ENCODE data around the gene EFCAB6.

The EFCAB6 gene

DNA sequence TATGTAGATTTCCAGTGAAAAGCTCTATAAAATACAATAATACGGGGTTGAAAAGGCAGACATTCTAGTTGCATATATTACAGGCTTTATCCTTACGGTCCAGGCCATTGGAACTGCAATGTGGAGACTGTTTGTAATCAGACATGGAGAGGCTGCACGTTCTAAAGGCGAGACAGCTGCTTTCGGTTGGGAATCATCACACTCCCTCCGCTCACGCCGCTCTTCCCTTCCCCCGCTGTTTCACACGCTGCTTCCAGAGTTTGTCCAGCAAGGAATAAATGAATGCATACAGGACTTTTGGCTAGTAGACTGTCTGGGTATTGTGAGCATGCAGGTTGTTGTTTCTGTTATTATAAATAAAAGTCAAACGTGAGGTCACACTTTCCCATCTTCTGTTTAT, 13.5 kb upstream of the EFCAB6 start:
- Histone ChIP-seq H4K20me1 (ENCODE audit: insufficient read depth, low read length) (0 out of 2 replicates have a peak, but pooled peaks cover 9% of the 10 kb centered on the region), H3K27ac (ENCODE audit: low read length) (no peak overlapping the region), H2AFZ (ENCODE audit: low read depth, low read length) (no peak overlapping the region), H3K27me3 (ENCODE audit: insufficient read depth, low read length, poor library complexity) (no peaks in the 10 kb centered on the region), H3K79me2 (ENCODE audit: insufficient read depth, low read length) (no peaks in the 10 kb centered on the region), H3K9ac (ENCODE audit: low read depth, low read length) (no peak overlapping the region), H3K4me3 (ENCODE audit: low read depth in 1 of 2, low read length in 2 of 2) (no peak overlapping the region), H3K4me2 (ENCODE audit: insufficient read depth, low read length) (no peak overlapping the region), H3K4me1 (ENCODE audit: insufficient read depth, low read length) (no peaks in the 10 kb centered on the region), H3K9me3 (ENCODE audit: insufficient read depth, low read length, severe bottlenecking) (no peaks in the 10 kb centered on the region), H3K36me3 (ENCODE audit: insufficient read depth, low read length) (no peaks in the 10 kb centered on the region)
- TF ChIP-seq, protein P1, sequence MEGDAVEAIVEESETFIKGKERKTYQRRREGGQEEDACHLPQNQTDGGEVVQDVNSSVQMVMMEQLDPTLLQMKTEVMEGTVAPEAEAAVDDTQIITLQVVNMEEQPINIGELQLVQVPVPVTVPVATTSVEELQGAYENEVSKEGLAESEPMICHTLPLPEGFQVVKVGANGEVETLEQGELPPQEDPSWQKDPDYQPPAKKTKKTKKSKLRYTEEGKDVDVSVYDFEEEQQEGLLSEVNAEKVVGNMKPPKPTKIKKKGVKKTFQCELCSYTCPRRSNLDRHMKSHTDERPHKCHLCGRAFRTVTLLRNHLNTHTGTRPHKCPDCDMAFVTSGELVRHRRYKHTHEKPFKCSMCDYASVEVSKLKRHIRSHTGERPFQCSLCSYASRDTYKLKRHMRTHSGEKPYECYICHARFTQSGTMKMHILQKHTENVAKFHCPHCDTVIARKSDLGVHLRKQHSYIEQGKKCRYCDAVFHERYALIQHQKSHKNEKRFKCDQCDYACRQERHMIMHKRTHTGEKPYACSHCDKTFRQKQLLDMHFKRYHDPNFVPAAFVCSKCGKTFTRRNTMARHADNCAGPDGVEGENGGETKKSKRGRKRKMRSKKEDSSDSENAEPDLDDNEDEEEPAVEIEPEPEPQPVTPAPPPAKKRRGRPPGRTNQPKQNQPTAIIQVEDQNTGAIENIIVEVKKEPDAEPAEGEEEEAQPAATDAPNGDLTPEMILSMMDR (IDR thresholded peaks at IDR 0.05; ENCODE audit: borderline replicate concordance, extremely low read depth, low read length, poor library complexity, severe bottlenecking), result no peak
- no peak for TF ChIP-seq EZH2 (IDR thresholded peaks at IDR 0.05; ENCODE audit: borderline replicate concordance, low read depth, low read length, severe bottlenecking)
- ATAC-seq (ENCODE audit: insufficient read depth, low read depth) (no peak), DNase-seq (no peak)

DNA sequence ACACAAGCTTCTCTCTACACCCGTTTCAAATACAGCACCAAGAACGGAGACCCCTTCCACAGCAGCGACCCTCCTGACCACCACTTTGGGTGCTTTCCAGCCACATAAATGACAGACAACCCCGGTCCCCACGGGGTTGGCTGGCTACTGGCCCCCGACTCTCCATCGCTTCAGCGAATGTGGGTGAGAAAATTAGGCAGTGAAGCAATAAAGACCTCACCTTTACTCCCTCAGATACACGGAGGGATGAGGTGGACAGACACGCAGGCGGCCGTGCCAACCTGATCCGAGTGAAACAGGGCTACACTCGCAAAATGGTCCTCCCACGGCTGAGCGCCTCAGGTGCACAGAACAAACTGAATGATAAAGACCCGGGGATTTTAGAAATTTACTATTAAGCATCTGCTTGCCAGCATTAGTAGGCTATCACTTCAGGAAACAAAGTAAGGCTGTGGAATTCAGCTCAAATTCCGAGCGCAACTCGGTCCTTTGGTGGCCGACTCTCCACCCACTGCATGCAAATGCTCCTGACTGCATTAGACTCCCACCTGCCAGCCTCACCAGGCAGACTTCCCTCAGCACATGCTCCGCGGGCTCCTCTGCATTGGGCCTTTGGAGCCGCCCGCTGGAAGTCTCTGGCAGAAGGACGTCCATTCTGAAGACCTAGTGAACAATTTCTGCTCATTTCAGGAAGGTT, 12.8 kb upstream of the EFCAB6 start:
- Histone ChIP-seq H3K4me1 (ENCODE audit: insufficient read depth, low read length) (no peaks in the 10 kb centered on the region), H3K79me2 (ENCODE audit: insufficient read depth, low read length) (no peaks in the 10 kb centered on the region), H3K9ac (ENCODE audit: low read depth, low read length) (no peak overlapping the region), H3K36me3 (ENCODE audit: insufficient read depth, low read length) (no peaks in the 10 kb centered on the region), H3K4me3 (ENCODE audit: low read depth in 1 of 2, low read length in 2 of 2) (no peak overlapping the region), H3K27me3 (ENCODE audit: insufficient read depth, low read length, poor library complexity) (no peaks in the 10 kb centered on the region), H4K20me1 (ENCODE audit: insufficient read depth, low read length) (0 out of 2 replicates have a peak, but pooled peaks cover 9% of the 10 kb centered on the region), H3K27ac (ENCODE audit: low read length) (no peak overlapping the region), H2AFZ (ENCODE audit: low read depth, low read length) (no peak overlapping the region), H3K4me2 (ENCODE audit: insufficient read depth, low read length) (no peak overlapping the region), H3K9me3 (ENCODE audit: insufficient read depth, low read length, severe bottlenecking) (no peaks in the 10 kb centered on the region)
- no peak for DNase-seq
- no peak for ATAC-seq (ENCODE audit: insufficient read depth, low read depth)
- TF ChIP-seq EZH2 (IDR thresholded peaks at IDR 0.05; ENCODE audit: borderline replicate concordance, low read depth, low read length, severe bottlenecking), result no peak
- TF ChIP-seq, protein P1 (IDR thresholded peaks at IDR 0.05; ENCODE audit: borderline replicate concordance, extremely low read depth, low read length, poor library complexity, severe bottlenecking), result no peak

DNA sequence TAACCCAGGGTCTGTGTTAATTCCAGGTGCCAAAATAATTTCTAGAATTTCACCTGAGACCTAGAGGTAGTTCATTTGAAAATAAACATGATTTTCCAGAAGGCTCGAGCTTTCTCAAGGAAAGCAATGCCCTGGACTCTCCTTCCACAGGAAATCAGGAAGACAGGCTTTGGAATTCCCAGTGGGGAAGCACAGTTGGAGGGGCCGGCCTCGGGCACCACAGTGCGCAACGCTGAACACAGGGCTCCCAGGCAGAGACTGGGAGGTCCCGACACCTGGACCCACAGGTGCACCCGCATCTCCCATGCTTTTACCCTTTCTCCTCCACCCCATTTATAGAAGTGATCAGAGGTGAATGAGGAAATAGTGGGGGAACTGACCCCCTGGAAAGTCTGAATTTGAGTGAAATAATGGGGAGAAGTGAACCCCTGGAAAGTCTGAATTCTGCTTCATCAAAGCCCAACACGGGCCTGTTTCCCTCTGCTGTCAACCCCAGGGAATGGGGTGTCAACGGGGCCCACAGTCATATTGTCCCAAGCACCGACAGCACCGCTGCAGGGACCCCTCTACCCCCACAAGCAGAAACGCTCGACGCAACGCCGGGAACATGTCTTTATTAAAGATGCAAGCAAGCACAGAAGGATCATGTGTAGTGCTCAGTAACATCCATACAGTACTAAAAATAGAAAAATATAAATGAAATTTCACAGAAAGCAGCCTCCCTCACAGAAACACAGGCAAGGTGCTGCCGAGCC, 12.0 kb upstream of the EFCAB6 start:
- TF ChIP-seq, protein P1 (IDR thresholded peaks at IDR 0.05; ENCODE audit: borderline replicate concordance, extremely low read depth, low read length, poor library complexity, severe bottlenecking), result no peak
- no peak for TF ChIP-seq EZH2 (IDR thresholded peaks at IDR 0.05; ENCODE audit: borderline replicate concordance, low read depth, low read length, severe bottlenecking)
- Histone ChIP-seq H4K20me1 (ENCODE audit: insufficient read depth, low read length) (0 out of 2 replicates have a peak, but pooled peaks cover 9% of the 10 kb centered on the region), H3K79me2 (ENCODE audit: insufficient read depth, low read length) (no peaks in the 10 kb centered on the region), H3K9ac (ENCODE audit: low read depth, low read length) (no peak overlapping the region), H3K4me1 (ENCODE audit: insufficient read depth, low read length) (no peaks in the 10 kb centered on the region), H3K9me3 (ENCODE audit: insufficient read depth, low read length, severe bottlenecking) (no peaks in the 10 kb centered on the region), H2AFZ (ENCODE audit: low read depth, low read length) (no peak overlapping the region), H3K27ac (ENCODE audit: low read length) (no peak overlapping the region), H3K27me3 (ENCODE audit: insufficient read depth, low read length, poor library complexity) (no peaks in the 10 kb centered on the region), H3K4me2 (ENCODE audit: insufficient read depth, low read length) (no peak overlapping the region), H3K36me3 (ENCODE audit: insufficient read depth, low read length) (no peaks in the 10 kb centered on the region), H3K4me3 (ENCODE audit: low read depth in 1 of 2, low read length in 2 of 2) (no peak overlapping the region)
- no peak for DNase-seq
- ATAC-seq (ENCODE audit: insufficient read depth, low read depth), result no peak
